ENCODE results near the gene STX17.

The STX17 gene

GRCh38 chr9:99907208-99907532 lies 716 bp downstream of the STX17 start:
- peak overlapping the region; percentile 98 for H3K4me3 ChIP-seq (replicated peaks; ENCODE audit: insufficient read depth, low read length)
- H3K27me3 ChIP-seq (ENCODE audit: insufficient read depth, poor library complexity, severe bottlenecking), result no peaks in the 10 kb centered on the region
- DNase-seq (ENCODE audit: low read depth in 1 of 2, low spot score in 1 of 2), result no peak
- no peak for TF ChIP-seq POLR2AphosphoS5 (IDR thresholded peaks at IDR 0.05; ENCODE audit: low read depth)
- TF ChIP-seq SPI1 (IDR thresholded peaks at IDR 0.05; ENCODE audit: borderline replicate concordance, low read depth), result no peak
- no peak for TF ChIP-seq GABPA (IDR thresholded peaks at IDR 0.05; ENCODE audit: low read depth)
- no peak for TF ChIP-seq REST (IDR thresholded peaks at IDR 0.05; ENCODE audit: insufficient replicate concordance, low read depth)
- TF ChIP-seq CTCF (IDR thresholded peaks at IDR 0.05; ENCODE audit: insufficient read depth, low read length), result no peak
- H3K27ac ChIP-seq (replicated peaks), result peak overlapping the region; percentile 88

- Histone ChIP-seq H3K27me3 (ENCODE audit: insufficient read depth, poor library complexity, severe bottlenecking) (no peaks in the 10 kb centered on the region), H3K4me3 (replicated peaks; ENCODE audit: insufficient read depth, low read length) (no peak overlapping the region), H3K27ac (replicated peaks) (no peak overlapping the region)
- TF ChIP-seq POLR2AphosphoS5 (IDR thresholded peaks at IDR 0.05; ENCODE audit: low read depth) (no peak), CTCF (IDR thresholded peaks at IDR 0.05; ENCODE audit: insufficient read depth, low read length) (no peak), SPI1 (IDR thresholded peaks at IDR 0.05; ENCODE audit: borderline replicate concordance, low read depth) (no peak), GABPA (IDR thresholded peaks at IDR 0.05; ENCODE audit: low read depth) (no peak), REST (IDR thresholded peaks at IDR 0.05; ENCODE audit: insufficient replicate concordance, low read depth) (no peak)
- DNase-seq (ENCODE audit: low read depth in 1 of 2, low spot score in 1 of 2), result no peak
These were observed 5.1 kb downstream of the STX17 start for GRCh38 chr9:99911600-99911999.

- DNase-seq (ENCODE audit: low read depth in 1 of 2, low spot score in 1 of 2), result no peak
- H3K27me3 ChIP-seq (ENCODE audit: insufficient read depth, poor library complexity, severe bottlenecking), result no peaks in the 10 kb centered on the region
- TF ChIP-seq POLR2AphosphoS5 (IDR thresholded peaks at IDR 0.05; ENCODE audit: low read depth) (no peak), SPI1 (IDR thresholded peaks at IDR 0.05; ENCODE audit: borderline replicate concordance, low read depth) (no peak), REST (IDR thresholded peaks at IDR 0.05; ENCODE audit: insufficient replicate concordance, low read depth) (no peak), GABPA (IDR thresholded peaks at IDR 0.05; ENCODE audit: low read depth) (no peak), CTCF (IDR thresholded peaks at IDR 0.05; ENCODE audit: insufficient read depth, low read length) (no peak)
- no peak overlapping the region for H3K27ac ChIP-seq (replicated peaks)
- no peak overlapping the region for H3K4me3 ChIP-seq (replicated peaks; ENCODE audit: insufficient read depth, low read length)
These were observed 10.2 kb downstream of the STX17 start for GRCh38 chr9:99916650-99917049.
